HL-60 (cell line): ENCODE results near the gene PCDH1.

Experiments
- DNase-seq, 2 experiments: peaks; one replicate each; pipeline ENCODE4 v3.0.0-alpha.2; 2010 to 2020; ENCODE audit warnings: low read depth in 1 of 2, low spot score in 1 of 2
- H3K27ac ChIP-seq: fragments of 250-450 bp; sonication (Bioruptor Pico); replicated peaks from 2 replicates; pipeline ENCODE4 v1.5.1; 2020; ENCODE audit warnings: mild to moderate bottlenecking, moderate library complexity
- H3K27me3 ChIP-seq: fragments of 250-450 bp; sonication (Bioruptor Pico); 2 replicates; pipeline ENCODE4 v1.5.1; 2021; ENCODE audit warnings: mild to moderate bottlenecking, moderate library complexity; ENCODE audit not compliant: insufficient read depth, poor library complexity, severe bottlenecking
- H3K4me3 ChIP-seq: replicated peaks from 2 replicates; pipeline ENCODE4 v1.5.1; 2011; ENCODE audit warnings: mild to moderate bottlenecking, control low read depth, low read length; ENCODE audit not compliant: insufficient read depth
- CTCF ChIP-seq: IDR thresholded peaks from one replicate; pipeline ENCODE4 v1.5.1; 2011; ENCODE audit warnings: low read length, control low read depth, inconsistent platforms; ENCODE audit not compliant: insufficient read depth
- GABPA ChIP-seq: IDR thresholded peaks from 2 replicates; pipeline ENCODE4 v1.6.1; 2012; ENCODE audit warnings: low read depth
- POLR2AphosphoS5 ChIP-seq: IDR thresholded peaks from 2 replicates; pipeline ENCODE4 v1.6.1; 2012; ENCODE audit warnings: low read depth
- SPI1 ChIP-seq: IDR thresholded peaks from 2 replicates; pipeline ENCODE4 v1.6.1; 2012; ENCODE audit warnings: low read depth, mild to moderate bottlenecking, borderline replicate concordance
- TF ChIP-seq, protein P1 (sequence below): IDR thresholded peaks from 2 replicates; pipeline ENCODE4 v1.6.1; 2012; ENCODE audit warnings: low read depth; ENCODE audit not compliant: insufficient replicate concordance

The PCDH1 gene

GRCh38 chr5:141825241-141825671 is 53.0 kb downstream of the PCDH1 start:
- Histone ChIP-seq H3K27ac (no peak overlapping the region), H3K4me3 (no peak overlapping the region), H3K27me3 (no peaks in the 10 kb centered on the region)
- DNase-seq, result no peak
- TF ChIP-seq POLR2AphosphoS5 (no peak), GABPA (no peak), CTCF (no peak), SPI1 (no peak)
- TF ChIP-seq, protein P1, sequence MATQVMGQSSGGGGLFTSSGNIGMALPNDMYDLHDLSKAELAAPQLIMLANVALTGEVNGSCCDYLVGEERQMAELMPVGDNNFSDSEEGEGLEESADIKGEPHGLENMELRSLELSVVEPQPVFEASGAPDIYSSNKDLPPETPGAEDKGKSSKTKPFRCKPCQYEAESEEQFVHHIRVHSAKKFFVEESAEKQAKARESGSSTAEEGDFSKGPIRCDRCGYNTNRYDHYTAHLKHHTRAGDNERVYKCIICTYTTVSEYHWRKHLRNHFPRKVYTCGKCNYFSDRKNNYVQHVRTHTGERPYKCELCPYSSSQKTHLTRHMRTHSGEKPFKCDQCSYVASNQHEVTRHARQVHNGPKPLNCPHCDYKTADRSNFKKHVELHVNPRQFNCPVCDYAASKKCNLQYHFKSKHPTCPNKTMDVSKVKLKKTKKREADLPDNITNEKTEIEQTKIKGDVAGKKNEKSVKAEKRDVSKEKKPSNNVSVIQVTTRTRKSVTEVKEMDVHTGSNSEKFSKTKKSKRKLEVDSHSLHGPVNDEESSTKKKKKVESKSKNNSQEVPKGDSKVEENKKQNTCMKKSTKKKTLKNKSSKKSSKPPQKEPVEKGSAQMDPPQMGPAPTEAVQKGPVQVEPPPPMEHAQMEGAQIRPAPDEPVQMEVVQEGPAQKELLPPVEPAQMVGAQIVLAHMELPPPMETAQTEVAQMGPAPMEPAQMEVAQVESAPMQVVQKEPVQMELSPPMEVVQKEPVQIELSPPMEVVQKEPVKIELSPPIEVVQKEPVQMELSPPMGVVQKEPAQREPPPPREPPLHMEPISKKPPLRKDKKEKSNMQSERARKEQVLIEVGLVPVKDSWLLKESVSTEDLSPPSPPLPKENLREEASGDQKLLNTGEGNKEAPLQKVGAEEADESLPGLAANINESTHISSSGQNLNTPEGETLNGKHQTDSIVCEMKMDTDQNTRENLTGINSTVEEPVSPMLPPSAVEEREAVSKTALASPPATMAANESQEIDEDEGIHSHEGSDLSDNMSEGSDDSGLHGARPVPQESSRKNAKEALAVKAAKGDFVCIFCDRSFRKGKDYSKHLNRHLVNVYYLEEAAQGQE, result no peak

GRCh38 chr5:141824717-141825116 is 53.5 kb downstream of the PCDH1 start:
- no peak overlapping the region for H3K27ac ChIP-seq
- no peak overlapping the region for H3K4me3 ChIP-seq
- no peak for DNase-seq
- H3K27me3 ChIP-seq, result no peaks in the 10 kb centered on the region
- no peak for TF ChIP-seq SPI1
- no peak for TF ChIP-seq POLR2AphosphoS5
- TF ChIP-seq, protein P1, result no peak
- no peak for TF ChIP-seq CTCF
- TF ChIP-seq GABPA, result no peak

DNA sequence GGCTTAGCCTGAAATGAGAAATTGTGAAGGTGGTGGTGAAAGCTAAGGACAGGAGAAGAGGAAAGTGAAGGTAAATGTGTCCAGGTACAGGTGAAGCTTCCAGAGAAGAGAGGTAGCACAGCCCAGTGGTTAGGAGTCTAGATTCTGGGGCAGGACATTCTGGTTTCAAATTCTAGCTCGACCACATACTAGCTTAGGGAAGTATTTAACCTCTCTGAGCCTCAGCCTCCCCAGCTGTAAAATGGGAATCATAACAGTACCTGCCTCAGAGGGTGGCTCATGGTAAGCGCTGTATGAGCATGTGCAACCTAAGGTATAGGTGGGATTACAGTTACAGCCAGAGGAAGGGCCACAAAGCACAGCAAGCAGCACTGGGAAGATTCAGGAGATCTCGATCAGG is 55.2 kb downstream of the PCDH1 start:
- no peak for DNase-seq
- H3K27ac ChIP-seq, result no peak overlapping the region
- H3K27me3 ChIP-seq, result no peaks in the 10 kb centered on the region
- no peak for TF ChIP-seq GABPA
- TF ChIP-seq POLR2AphosphoS5, result no peak
- TF ChIP-seq CTCF, result no peak
- no peak for TF ChIP-seq SPI1
- TF ChIP-seq, protein P1, result no peak
- H3K4me3 ChIP-seq, result no peak overlapping the region
